Activated CD8-positive, alpha-beta memory T cell treated with anti-CD3 and anti-CD28 coated beads, Interleukin-2, amount 10 ng/mL, durations not matched to agents 7 days and 5 days (primary cell): Measurements from ENCODE around the gene BCL6B. TPM values are rescaled to one million over a fixed set of nuclear protein-coding genes. Genes with fewer than 3 reads are reported as not detected.
A peak's percentile ranks its signal among the peaks of the same experiment; 100 is the strongest.
"Not testable (repeated sequence)": the region's sequence is repeated elsewhere in the genome, so short reads cannot be mapped to it uniquely, and the experiment has no call there.

Source experiments
- ATAC-seq: fragments of 150-1000 bp; cut with Tn5 transposase; one replicate; pipeline ENCODE4 v1.10.0; 2021; ENCODE audit warnings: moderate library complexity
- CTCF ChIA-PET: fragments of 350-600 bp; sonication (Branson Sonifier 250); formaldehyde crosslinking; loops from one replicate; lab custom pipeline; 2021; ENCODE audit warnings: antibody characterized with exemption; lab: Charles Lee
- DNase-seq: peaks from one replicate; pipeline ENCODE4 v3.0.0-alpha.2; 2020
- H3K27ac Mint-ChIP-seq: one replicate; pipeline ENCODE4 v1.8.0; 2021; ENCODE audit warnings: mild to moderate bottlenecking, mixed read lengths
- H3K27me3 Mint-ChIP-seq: one replicate; pipeline ENCODE4 v1.8.0; 2021; ENCODE audit warnings: mixed read lengths
- H3K36me3 Mint-ChIP-seq: one replicate; pipeline ENCODE4 v1.8.0; 2021; ENCODE audit warnings: mild to moderate bottlenecking, mixed read lengths
- H3K4me1 Mint-ChIP-seq: one replicate; pipeline ENCODE4 v1.8.0; 2021; ENCODE audit warnings: mixed read lengths
- H3K4me3 Mint-ChIP-seq: one replicate; pipeline ENCODE4 v1.8.0; 2021; ENCODE audit warnings: mild to moderate bottlenecking, moderate library complexity, mixed read lengths
- H3K9me3 Mint-ChIP-seq: one replicate; pipeline ENCODE4 v1.8.0; 2022; ENCODE audit warnings: low read depth, mixed read lengths
- total RNA-seq, 2 experiments: library from RNA; stranded (reverse); gene quantifications; one replicate each; pipeline ENCODE4 v1.2.3, GENCODE V29; 2021

Gene BCL6B
- 1 to 10 TPM in 1 of 2 experiments, under 1 TPM in 1; 0.85 to 6.7 TPM for total RNA-seq

GRCh38 chr17:7022781-7023571 lies at the start of gene BCL6B:
Gene BCL6B (plus strand): TSS chr17:7023050. CDS start chr17:7023672, 622 bp downstream.
- Mint-ChIP-seq H3K36me3 (peaks cover under 1% of the 10 kb centered on the region), H3K4me3 (peak within 1 kb of the TSS; percentile 62), H3K27ac (peak within 1 kb of the TSS; percentile 79), H3K4me1 (peaks cover 52% of the 10 kb centered on the region), H3K9me3 (no peaks in the 10 kb centered on the region), H3K27me3 (no peaks in the 10 kb centered on the region)
- ATAC-seq (no peak), DNase-seq (no peak)
- CTCF ChIA-PET = interaction anchor here (0.5 to 4.4 kb wide), 19 partner anchors 9 to 993 kb away, joined by 3 to 65 read pairs (median 6); partner anchors contain the start of genes RNASEK and SLC16A13

- ATAC-seq, H3K27me3 Mint-ChIP-seq, H3K27ac Mint-ChIP-seq, DNase-seq, H3K9me3 Mint-ChIP-seq, CTCF ChIA-PET, H3K4me3 Mint-ChIP-seq, H3K36me3 Mint-ChIP-seq: not testable (repeated sequence)
- H3K4me1 Mint-ChIP-seq = peaks cover 11% of the 10 kb centered on the region
These were observed 43.4 kb upstream of the BCL6B start for GRCh38 chr17:6979440-6979839.

- H3K4me1 Mint-ChIP-seq = peaks cover 11% of the 10 kb centered on the region
- H3K36me3 Mint-ChIP-seq = peaks cover 3% of the 10 kb centered on the region
- CTCF ChIA-PET = interaction anchor here (1.3 kb wide), 1 partner anchor 67 kb away, joined by 4 read pairs; no protein-coding TSS in a partner anchor
- no peak overlapping the region for H3K27ac Mint-ChIP-seq
- DNase-seq (no peak), ATAC-seq (no peak)
- no peaks in the 10 kb centered on the region for H3K9me3 Mint-ChIP-seq
- H3K4me3 Mint-ChIP-seq = no peak overlapping the region
- H3K27me3 Mint-ChIP-seq = peaks cover 4% of the 10 kb centered on the region
These were observed 41.4 kb upstream of the BCL6B start for GRCh38 chr17:6981426-6981825.

GRCh38 chr17:6985266-6985665 lies 37.6 kb upstream of the BCL6B start:
- H3K4me3 Mint-ChIP-seq = no peak overlapping the region
- DNase-seq (no peak), ATAC-seq (no peak)
- CTCF ChIA-PET = interaction anchor here (1.2 to 1.7 kb wide), 2 partner anchors 18 to 75 kb away, joined by 3 to 4 read pairs; no protein-coding TSS in a partner anchor
- H3K9me3 Mint-ChIP-seq = no peaks in the 10 kb centered on the region
- peaks cover 11% of the 10 kb centered on the region for H3K4me1 Mint-ChIP-seq
- peaks cover 1% of the 10 kb centered on the region for H3K36me3 Mint-ChIP-seq
- H3K27ac Mint-ChIP-seq = no peak overlapping the region
- H3K27me3 Mint-ChIP-seq = peaks cover 4% of the 10 kb centered on the region

GRCh38 chr17:6986676-6987075 lies 36.2 kb upstream of the BCL6B start:
- Mint-ChIP-seq H3K27ac (no peak overlapping the region), H3K4me1 (peaks cover 2% of the 10 kb centered on the region), H3K27me3 (peaks cover 4% of the 10 kb centered on the region), H3K4me3 (no peak overlapping the region), H3K9me3 (no peaks in the 10 kb centered on the region), H3K36me3 (no peaks in the 10 kb centered on the region)
- CTCF ChIA-PET = no interaction called here
- no peak for DNase-seq
- no peak for ATAC-seq

- ATAC-seq (no peak), DNase-seq (no peak)
- no peak overlapping the region for H3K4me3 Mint-ChIP-seq
- H3K36me3 Mint-ChIP-seq = peaks cover 1% of the 10 kb centered on the region
- no peaks in the 10 kb centered on the region for H3K4me1 Mint-ChIP-seq
- no peaks in the 10 kb centered on the region for H3K27me3 Mint-ChIP-seq
- H3K27ac Mint-ChIP-seq = no peak overlapping the region
- CTCF ChIA-PET = interaction anchor here (0.9 to 1.2 kb wide), 2 partner anchors 13 to 15 kb away, joined by 3 to 4 read pairs; no protein-coding TSS in a partner anchor
- H3K9me3 Mint-ChIP-seq = no peaks in the 10 kb centered on the region
These were observed 33.1 kb upstream of the BCL6B start for GRCh38 chr17:6989779-6990178.

- H3K36me3 Mint-ChIP-seq = peaks cover 16% of the 10 kb centered on the region
- H3K4me1 Mint-ChIP-seq, H3K27me3 Mint-ChIP-seq, H3K9me3 Mint-ChIP-seq, H3K4me3 Mint-ChIP-seq, DNase-seq, ATAC-seq, H3K27ac Mint-ChIP-seq: not testable (repeated sequence)
- CTCF ChIA-PET = interaction anchor here (1.0 to 1.5 kb wide), 3 partner anchors 11 to 150 kb away, joined by 3 to 4 read pairs (median 4); no protein-coding TSS in a partner anchor
These were observed 29.2 kb upstream of the BCL6B start for GRCh38 chr17:6993613-6994056.

GRCh38 chr17:6994118-6994598 lies 28.7 kb upstream of the BCL6B start:
- Mint-ChIP-seq H3K4me3 (no peak overlapping the region), H3K36me3 (peaks cover 17% of the 10 kb centered on the region), H3K9me3 (no peaks in the 10 kb centered on the region), H3K27ac (no peak overlapping the region), H3K27me3 (no peaks in the 10 kb centered on the region), H3K4me1 (no peaks in the 10 kb centered on the region)
- ATAC-seq (no peak), DNase-seq (no peak)
- CTCF ChIA-PET = interaction anchor here (1.0 to 1.5 kb wide), 2 partner anchors 10 to 150 kb away, joined by 4 read pairs; no protein-coding TSS in a partner anchor

- DNase-seq (no peak), ATAC-seq (no peak)
- Mint-ChIP-seq H3K27me3 (no peaks in the 10 kb centered on the region), H3K9me3 (no peaks in the 10 kb centered on the region), H3K4me1 (no peaks in the 10 kb centered on the region), H3K27ac (no peak overlapping the region), H3K36me3 (peaks cover 19% of the 10 kb centered on the region), H3K4me3 (no peak overlapping the region)
- CTCF ChIA-PET = interaction anchor here (0.9 kb wide), 1 partner anchor 10 kb away, joined by 3 read pairs; no protein-coding TSS in a partner anchor
These were observed 28.1 kb upstream of the BCL6B start for GRCh38 chr17:6994666-6995256.

GRCh38 chr17:6995500-6996255 lies 27.2 kb upstream of the BCL6B start, which contains the start of gene ALOX12:
Gene ALOX12 (plus strand): TSS chr17:6996049. CDS start chr17:6996118, 69 bp downstream.
- CTCF ChIA-PET = interaction anchor here (0.9 to 1.4 kb wide), 2 partner anchors 9 to 85 kb away, joined by 3 to 6 read pairs; no protein-coding TSS in a partner anchor
- Mint-ChIP-seq H3K9me3 (no peaks in the 10 kb centered on the region), H3K36me3 (peaks cover 22% of the 10 kb centered on the region), H3K4me1 (no peaks in the 10 kb centered on the region), H3K27ac (no peak within 1 kb of the TSS), H3K4me3 (no peak within 1 kb of the TSS), H3K27me3 (no peaks in the 10 kb centered on the region)
- DNase-seq (no peak), ATAC-seq (no peak)

GRCh38 chr17:6996256-6997011 lies 26.4 kb upstream of the BCL6B start:
- Mint-ChIP-seq H3K27ac (no peak overlapping the region), H3K36me3 (peaks cover 25% of the 10 kb centered on the region), H3K9me3 (no peaks in the 10 kb centered on the region), H3K4me1 (no peaks in the 10 kb centered on the region), H3K4me3 (no peak overlapping the region), H3K27me3 (no peaks in the 10 kb centered on the region)
- CTCF ChIA-PET = interaction anchor here (1.4 kb wide), 1 partner anchor 85 kb away, joined by 6 read pairs; no protein-coding TSS in a partner anchor
- no peak for DNase-seq
- no peak for ATAC-seq

- CTCF ChIA-PET = no interaction called here
- ATAC-seq = no peak
These were observed 25.7 kb upstream of the BCL6B start for GRCh38 chr17:6997171-6997570.

More at GRCh38 chr17:6997171-6997570, 25.7 kb upstream of the BCL6B start:
- no peak overlapping the region for H3K27ac Mint-ChIP-seq
- no peaks in the 10 kb centered on the region for H3K4me1 Mint-ChIP-seq
- no peak overlapping the region for H3K4me3 Mint-ChIP-seq
- H3K9me3 Mint-ChIP-seq = no peaks in the 10 kb centered on the region
- H3K36me3 Mint-ChIP-seq = peaks cover 29% of the 10 kb centered on the region
- H3K27me3 Mint-ChIP-seq = no peaks in the 10 kb centered on the region
- no peak for DNase-seq
